ENCODE measurements around the gene SLC6A3. TPM values are rescaled to one million over a fixed set of nuclear protein-coding genes. Genes with fewer than 3 reads are reported as not detected.

The SLC6A3 gene
- total and polyA plus RNA-seq, 9 of the 15 experiments (the other 6 are each of a cell fraction or from before 2014, with no cell fraction given): not detected

DNA sequence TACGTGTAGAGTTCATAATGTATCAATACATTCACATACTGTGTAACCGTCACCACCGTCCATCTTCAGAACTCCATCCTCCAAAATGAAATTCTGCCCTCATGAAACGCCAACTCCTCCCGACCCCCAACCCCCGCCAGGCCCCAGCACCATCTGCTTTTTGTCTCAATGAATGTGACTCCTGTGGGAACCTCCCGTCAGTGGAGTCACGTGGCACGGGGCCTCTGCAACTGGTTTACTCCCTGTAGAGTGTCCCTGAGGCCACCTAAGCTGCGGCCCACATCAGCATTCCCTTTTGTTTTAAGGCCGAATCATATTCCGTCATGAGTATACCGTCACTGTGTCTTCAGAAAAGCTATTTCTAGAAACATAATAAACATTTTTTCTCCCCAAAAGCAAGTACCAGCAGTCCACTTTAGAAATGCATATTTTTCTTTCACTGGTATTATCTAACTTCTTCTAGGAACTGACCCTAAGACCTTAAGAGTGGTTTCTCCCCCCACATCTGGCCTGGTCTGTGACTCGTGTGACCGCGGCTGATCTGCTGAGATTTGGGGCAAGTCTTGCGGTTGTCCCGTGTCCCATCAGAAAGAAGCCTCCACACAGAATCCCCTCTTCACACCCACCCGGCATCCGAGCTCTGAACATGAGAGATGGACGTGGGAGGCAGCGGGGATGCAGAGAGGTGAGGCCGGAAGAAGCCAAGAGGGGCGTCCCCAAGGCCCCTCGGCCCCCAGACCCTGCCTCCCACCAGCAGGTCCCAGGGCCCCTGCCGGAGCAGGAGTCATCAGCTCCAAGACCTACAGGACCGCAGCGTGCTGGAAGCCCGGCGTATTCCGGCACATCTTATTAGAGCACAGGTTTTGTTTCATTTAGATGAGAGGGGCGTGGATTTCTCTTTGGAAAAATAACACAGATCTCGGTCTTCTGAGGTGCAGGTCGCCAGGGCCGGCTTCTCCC, 38.3 kb downstream of the SLC6A3 start:
- POLR2A ChIA-PET: interaction anchor here (0.6 to 1.3 kb wide), 3 partner anchors 9 to 179 kb away, joined by 3 read pairs; no protein-coding TSS in a partner anchor
- CTCF ChIA-PET (ENCODE audit: low intra/inter-chr PET ratio): no interaction called here
- H3K4me3 ChIP-seq: no peak overlapping the region
- 2% methylated on average over 35 of the region's 35 CpGs for WGBS (ENCODE audit: insufficient coverage, low coverage, missing lambda C conversion rate)
- no peak overlapping the region for H3K4me2 ChIP-seq (ENCODE audit: insufficient read depth, low read length)
- in situ Hi-C loops (cut with MboI): no loop called here
- DNase-seq (ENCODE audit: extremely low read depth in 1 of 4, low spot score in 3 of 4) (no peak), ATAC-seq (no peak), FAIRE-seq (no peak)
- peaks cover 71 to 95% of the 10 kb centered on the region in 2 experiments for H3K27me3 ChIP-seq (ENCODE audit: control insufficient read depth in 2 of 2, insufficient read depth in 2 of 2, low read length in 2 of 2)
- H3K9me3 ChIP-seq (replicated peaks; ENCODE audit: control insufficient read depth, insufficient read depth, low read depth, low read length): no peaks in the 10 kb centered on the region
- intact Hi-C loops (cut with micrococcal nuclease): no loop called here
- H3K9me1 ChIP-seq (ENCODE audit: control insufficient read depth, insufficient read depth, low read length): peaks cover 4% of the 10 kb centered on the region
- peaks cover 60% of the 10 kb centered on the region for H4K20me1 ChIP-seq (replicated peaks; ENCODE audit: control insufficient read depth, insufficient read depth, low read length)
- H3K79me2 ChIP-seq (ENCODE audit: control insufficient read depth, insufficient read depth, low read length): no peaks in the 10 kb centered on the region
- H2AFZ ChIP-seq (ENCODE audit: low read depth, low read length): no peak overlapping the region
- peaks cover 0 to 13% of the 10 kb centered on the region in 2 experiments; a peak in 1 of 5 replicates for H3K4me1 ChIP-seq (replicated peaks in 1 of 2; ENCODE audit: control insufficient read depth in 2 of 2, insufficient read depth in 2 of 2, low read length in 2 of 2)
- H3K27ac ChIP-seq (ENCODE audit: extremely low read depth, low read depth, low read length): no peak overlapping the region
- peak; percentile 10; the same call in 1 of the 2 replicates for TF ChIP-seq RAD51 (IDR thresholded peaks at IDR 0.05; ENCODE audit: borderline replicate concordance, low read depth)
- TF ChIP-seq, protein P1, sequence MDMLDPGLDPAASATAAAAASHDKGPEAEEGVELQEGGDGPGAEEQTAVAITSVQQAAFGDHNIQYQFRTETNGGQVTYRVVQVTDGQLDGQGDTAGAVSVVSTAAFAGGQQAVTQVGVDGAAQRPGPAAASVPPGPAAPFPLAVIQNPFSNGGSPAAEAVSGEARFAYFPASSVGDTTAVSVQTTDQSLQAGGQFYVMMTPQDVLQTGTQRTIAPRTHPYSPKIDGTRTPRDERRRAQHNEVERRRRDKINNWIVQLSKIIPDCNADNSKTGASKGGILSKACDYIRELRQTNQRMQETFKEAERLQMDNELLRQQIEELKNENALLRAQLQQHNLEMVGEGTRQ (CRISPR knock-in tag; IDR thresholded peaks at IDR 0.05): peak; percentile 22; the same call in 1 of the 2 replicates
- TF ChIP-seq RBBP5 (IDR thresholded peaks at IDR 0.05; ENCODE audit: borderline replicate concordance, insufficient read depth, low read length, poor library complexity, severe bottlenecking): no peak
- no peak overlapping the region for H3K9ac ChIP-seq (ENCODE audit: insufficient read depth in 1 of 2, low read depth in 2 of 2, low read length in 2 of 2)
- BruUV-seq (replicated peaks): no TSS peak
- H3K36me3 ChIP-seq (ENCODE audit: control insufficient read depth, insufficient read depth, low read length): no peaks in the 10 kb centered on the region
